Esophagus squamous epithelium (tissue), 4 donors: ENCODE results near the gene COQ8B.

Experiments used
- CTCF ChIP-seq, 6 experiments: fragments of 450-650 bp in 4 of 6; fragments of 200-600 bp in 2 of 6; sonication (generic) in 2 of 6; IDR thresholded peaks; one replicate each; pipeline ENCODE4 v1.5.1; 2016 to 2019; ENCODE audit warnings: antibody characterized with exemption in 6 of 6, mild to moderate bottlenecking in 4 of 6, moderate library complexity in 4 of 6
- POLR2A ChIP-seq, 4 donors: fragments of 450-650 bp; IDR thresholded peaks; one replicate each; pipeline ENCODE4 v1.6.1; 2017; ENCODE audit warnings: antibody characterized with exemption in 4 of 4, mild to moderate bottlenecking in 4 of 4, moderate library complexity in 3 of 4

GRCh38 chr19:40707615-40708014, 9.1 kb downstream of the COQ8B start:
- no peak for TF ChIP-seq CTCF (IDR thresholded peaks at IDR 0.05)
- TF ChIP-seq POLR2A (IDR thresholded peaks at IDR 0.05) = no peak
